ENCODE data around the gene POLD3. TPM values are rescaled to one million over a fixed set of nuclear protein-coding genes. Genes with fewer than 3 reads are reported as not detected.

POLD3 gene
- total RNA-seq, 1 donor from 2014 or later: 27.9 TPM

GRCh38 chr11:74615988-74616387 is 23.6 kb downstream of the POLD3 start:
- Mint-ChIP-seq H3K4me1 (ENCODE audit: low read depth) (no peaks in the 10 kb centered on the region), H3K4me3 (ENCODE audit: low read depth) (no peak overlapping the region), H3K27ac (no peak overlapping the region), H3K36me3 (ENCODE audit: insufficient read depth) (peaks cover 15% of the 10 kb centered on the region), H3K9me3 (ENCODE audit: low read depth) (no peaks in the 10 kb centered on the region), H3K27me3 (no peaks in the 10 kb centered on the region)
- no peak for TF ChIP-seq CTCF (IDR thresholded peaks at IDR 0.05; ENCODE audit: unreplicated experiment)
- no peak for DNase-seq (ENCODE audit: low spot score, unreplicated experiment)

GRCh38 chr11:74620531-74620930 is 28.1 kb downstream of the POLD3 start:
- Mint-ChIP-seq H3K4me1 (ENCODE audit: low read depth) (no peaks in the 10 kb centered on the region), H3K4me3 (ENCODE audit: low read depth) (no peak overlapping the region), H3K9me3 (ENCODE audit: low read depth) (no peaks in the 10 kb centered on the region), H3K36me3 (ENCODE audit: insufficient read depth) (peaks cover 29% of the 10 kb centered on the region), H3K27me3 (no peaks in the 10 kb centered on the region), H3K27ac (no peak overlapping the region)
- no peak for DNase-seq (ENCODE audit: low spot score, unreplicated experiment)
- TF ChIP-seq CTCF (IDR thresholded peaks at IDR 0.05; ENCODE audit: unreplicated experiment): no peak

GRCh38 chr11:74626130-74626529 is 33.7 kb downstream of the POLD3 start:
- no peak for TF ChIP-seq CTCF (IDR thresholded peaks at IDR 0.05; ENCODE audit: unreplicated experiment)
- no peak overlapping the region for H3K27ac Mint-ChIP-seq
- no peaks in the 10 kb centered on the region for H3K4me1 Mint-ChIP-seq (ENCODE audit: low read depth)
- no peaks in the 10 kb centered on the region for H3K27me3 Mint-ChIP-seq
- H3K4me3 Mint-ChIP-seq (ENCODE audit: low read depth): no peak overlapping the region
- H3K9me3 Mint-ChIP-seq (ENCODE audit: low read depth): no peaks in the 10 kb centered on the region
- no peak for DNase-seq (ENCODE audit: low spot score, unreplicated experiment)
- peaks cover 23% of the 10 kb centered on the region for H3K36me3 Mint-ChIP-seq (ENCODE audit: insufficient read depth)

- Mint-ChIP-seq H3K27ac (no peak overlapping the region), H3K9me3 (ENCODE audit: low read depth) (no peaks in the 10 kb centered on the region), H3K27me3 (no peaks in the 10 kb centered on the region), H3K4me3 (ENCODE audit: low read depth) (no peak overlapping the region), H3K36me3 (ENCODE audit: insufficient read depth) (peaks cover 21% of the 10 kb centered on the region), H3K4me1 (ENCODE audit: low read depth) (no peaks in the 10 kb centered on the region)
- no peak for DNase-seq (ENCODE audit: low spot score, unreplicated experiment)
- TF ChIP-seq CTCF (IDR thresholded peaks at IDR 0.05; ENCODE audit: unreplicated experiment): no peak
Observed at GRCh38 chr11:74626604-74627003, 34.2 kb downstream of the POLD3 start.

GRCh38 chr11:74627381-74627780 is 35.0 kb downstream of the POLD3 start:
- Mint-ChIP-seq H3K27ac (no peak overlapping the region), H3K4me1 (ENCODE audit: low read depth) (no peaks in the 10 kb centered on the region), H3K27me3 (no peaks in the 10 kb centered on the region), H3K4me3 (ENCODE audit: low read depth) (no peak overlapping the region), H3K9me3 (ENCODE audit: low read depth) (no peaks in the 10 kb centered on the region), H3K36me3 (ENCODE audit: insufficient read depth) (peaks cover 20% of the 10 kb centered on the region)
- no peak for DNase-seq (ENCODE audit: low spot score, unreplicated experiment)
- no peak for TF ChIP-seq CTCF (IDR thresholded peaks at IDR 0.05; ENCODE audit: unreplicated experiment)
